ENCODE measurements around the gene CDH4.

The CDH4 gene

DNA sequence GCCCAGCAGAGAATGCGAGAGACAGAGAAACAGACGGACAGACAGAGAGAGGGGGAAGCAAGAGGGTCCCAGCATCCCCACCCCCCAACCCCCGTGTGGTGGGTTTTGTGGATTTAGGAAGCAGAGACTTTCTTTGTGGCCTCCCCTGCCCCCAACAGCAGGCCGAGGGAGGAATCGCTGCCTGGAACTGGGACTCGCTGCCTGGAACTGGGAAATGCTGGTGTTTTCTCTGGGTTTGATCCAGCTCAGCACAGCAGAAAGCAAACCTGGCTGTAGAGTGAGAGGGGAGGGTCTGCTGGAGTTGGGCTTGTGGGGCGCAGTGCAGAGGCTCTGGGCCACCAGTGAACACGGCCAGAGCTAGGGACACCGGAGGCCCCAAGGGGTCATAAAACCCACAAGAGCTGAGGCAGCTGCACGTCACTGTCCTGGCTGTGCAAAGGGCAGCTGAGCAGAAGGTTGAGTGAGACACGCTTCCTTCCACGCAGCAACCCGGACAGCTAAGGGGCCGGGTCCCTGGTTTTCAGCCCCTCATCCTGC, 631.9 kb downstream of the CDH4 start:
- Histone ChIP-seq H3K4me3 (ENCODE audit: low read depth, low read length) (no peak overlapping the region), H3K27ac (ENCODE audit: low read depth, low read length) (no peak overlapping the region), H3K27me3 (ENCODE audit: control insufficient read depth, insufficient read depth, low read length) (no peaks in the 10 kb centered on the region), H3K36me3 (ENCODE audit: control insufficient read depth, insufficient read depth, low read length) (no peaks in the 10 kb centered on the region), H3K9ac (ENCODE audit: low read depth, low read length) (no peak overlapping the region), H3K4me1 (ENCODE audit: control insufficient read depth, insufficient read depth, low read length) (no peaks in the 10 kb centered on the region), H3K9me3 (ENCODE audit: control insufficient read depth, insufficient read depth, low read length) (no peaks in the 10 kb centered on the region)

DNA sequence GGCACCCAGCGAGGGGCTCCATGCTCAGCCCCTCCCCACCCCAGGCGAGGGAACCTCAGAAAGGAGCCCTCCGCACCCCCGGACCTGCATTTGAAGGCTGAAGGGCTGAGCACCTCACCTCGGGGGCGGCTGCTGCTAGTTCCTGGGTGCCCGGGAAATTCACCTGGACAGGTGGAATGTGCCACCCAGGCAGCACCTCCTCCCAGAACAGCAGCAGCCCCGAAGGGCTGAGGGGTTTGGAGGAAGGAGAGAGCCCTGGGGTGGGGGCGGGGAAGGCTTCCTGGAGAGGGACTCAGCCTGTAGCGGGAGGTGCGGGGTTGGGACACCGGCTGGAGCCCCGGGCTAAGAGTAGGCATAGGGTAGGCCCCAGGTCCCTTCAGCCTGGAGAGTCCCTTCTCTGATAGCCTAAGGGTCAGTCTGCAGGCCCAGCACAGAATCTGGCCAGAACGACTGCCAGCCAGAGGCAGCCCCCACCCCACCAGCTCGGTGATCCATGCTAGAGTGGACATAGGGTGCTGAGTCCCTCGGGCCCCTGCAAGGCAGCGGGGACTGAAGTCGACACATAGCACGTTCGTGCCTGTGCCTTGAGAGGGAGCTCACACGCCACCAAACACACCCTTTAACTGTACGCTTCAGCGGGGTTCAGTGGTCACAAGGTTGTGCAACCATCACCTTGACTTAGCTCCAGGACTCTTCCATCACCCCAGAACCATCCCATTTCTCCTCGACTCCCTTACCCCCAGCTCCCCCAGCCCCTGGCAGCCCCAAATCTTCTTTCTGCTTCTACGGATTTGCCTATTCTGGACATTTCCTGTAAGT, 632.7 kb downstream of the CDH4 start:
- H3K9ac ChIP-seq (ENCODE audit: low read depth, low read length), result no peak overlapping the region
- no peaks in the 10 kb centered on the region for H3K9me3 ChIP-seq (ENCODE audit: control insufficient read depth, insufficient read depth, low read length)
- no peak overlapping the region for H3K4me3 ChIP-seq (ENCODE audit: low read depth, low read length)
- no peaks in the 10 kb centered on the region for H3K36me3 ChIP-seq (ENCODE audit: control insufficient read depth, insufficient read depth, low read length)
- no peaks in the 10 kb centered on the region for H3K27me3 ChIP-seq (ENCODE audit: control insufficient read depth, insufficient read depth, low read length)
- no peaks in the 10 kb centered on the region for H3K4me1 ChIP-seq (ENCODE audit: control insufficient read depth, insufficient read depth, low read length)
- H3K27ac ChIP-seq (ENCODE audit: low read depth, low read length), result no peak overlapping the region

DNA sequence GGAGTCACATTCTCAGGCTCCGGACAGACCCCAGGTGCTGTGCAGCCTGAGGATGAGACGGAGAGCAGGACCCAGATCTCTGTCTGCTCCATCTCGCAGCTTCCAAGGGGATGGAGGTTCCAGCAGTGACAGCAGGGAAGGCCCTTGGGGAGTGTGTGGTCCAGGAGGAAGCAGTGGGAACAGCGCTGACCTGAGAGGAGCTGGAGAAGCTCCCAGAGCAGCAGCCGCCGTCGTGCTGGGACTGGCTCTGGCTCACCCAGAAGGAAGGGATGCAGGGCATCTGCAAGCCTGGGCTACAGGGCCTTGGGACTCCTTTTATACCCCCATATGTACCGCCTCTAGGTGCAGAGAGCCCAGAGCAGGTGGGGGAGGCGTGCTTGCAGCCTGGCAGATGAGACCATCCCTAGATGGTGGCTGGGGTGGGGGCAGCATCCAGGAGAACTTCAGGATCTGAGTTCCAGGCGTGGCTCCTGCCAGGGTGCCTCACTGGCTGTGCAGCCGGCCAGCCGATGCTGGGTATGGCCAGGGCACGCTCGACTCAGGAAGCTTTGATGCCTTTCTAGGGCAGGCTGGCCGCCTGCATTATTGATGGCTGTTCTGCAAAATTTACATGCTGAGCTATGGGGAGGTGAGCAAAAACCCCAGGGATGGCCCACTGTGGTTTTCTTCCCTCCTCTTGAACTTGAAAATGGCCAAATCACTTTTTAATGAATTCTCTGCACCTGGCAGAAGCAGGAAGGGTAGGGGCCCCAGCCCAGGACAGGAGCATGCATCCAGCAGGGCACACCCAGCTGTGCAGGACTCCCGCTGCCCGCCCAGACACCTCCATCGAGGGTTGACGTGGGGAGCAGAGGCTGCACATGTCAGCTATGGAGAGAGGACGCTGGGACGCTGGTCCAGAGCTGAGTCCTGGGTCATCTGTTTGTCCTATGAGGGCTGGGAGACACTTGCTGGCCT, 634.0 kb downstream of the CDH4 start:
- Histone ChIP-seq H3K9me3 (ENCODE audit: control insufficient read depth, insufficient read depth, low read length) (no peaks in the 10 kb centered on the region), H3K9ac (ENCODE audit: low read depth, low read length) (no peak overlapping the region), H3K36me3 (ENCODE audit: control insufficient read depth, insufficient read depth, low read length) (no peaks in the 10 kb centered on the region), H3K27me3 (ENCODE audit: control insufficient read depth, insufficient read depth, low read length) (no peaks in the 10 kb centered on the region), H3K27ac (ENCODE audit: low read depth, low read length) (no peak overlapping the region), H3K4me1 (ENCODE audit: control insufficient read depth, insufficient read depth, low read length) (no peaks in the 10 kb centered on the region), H3K4me3 (ENCODE audit: low read depth, low read length) (no peak overlapping the region)

DNA sequence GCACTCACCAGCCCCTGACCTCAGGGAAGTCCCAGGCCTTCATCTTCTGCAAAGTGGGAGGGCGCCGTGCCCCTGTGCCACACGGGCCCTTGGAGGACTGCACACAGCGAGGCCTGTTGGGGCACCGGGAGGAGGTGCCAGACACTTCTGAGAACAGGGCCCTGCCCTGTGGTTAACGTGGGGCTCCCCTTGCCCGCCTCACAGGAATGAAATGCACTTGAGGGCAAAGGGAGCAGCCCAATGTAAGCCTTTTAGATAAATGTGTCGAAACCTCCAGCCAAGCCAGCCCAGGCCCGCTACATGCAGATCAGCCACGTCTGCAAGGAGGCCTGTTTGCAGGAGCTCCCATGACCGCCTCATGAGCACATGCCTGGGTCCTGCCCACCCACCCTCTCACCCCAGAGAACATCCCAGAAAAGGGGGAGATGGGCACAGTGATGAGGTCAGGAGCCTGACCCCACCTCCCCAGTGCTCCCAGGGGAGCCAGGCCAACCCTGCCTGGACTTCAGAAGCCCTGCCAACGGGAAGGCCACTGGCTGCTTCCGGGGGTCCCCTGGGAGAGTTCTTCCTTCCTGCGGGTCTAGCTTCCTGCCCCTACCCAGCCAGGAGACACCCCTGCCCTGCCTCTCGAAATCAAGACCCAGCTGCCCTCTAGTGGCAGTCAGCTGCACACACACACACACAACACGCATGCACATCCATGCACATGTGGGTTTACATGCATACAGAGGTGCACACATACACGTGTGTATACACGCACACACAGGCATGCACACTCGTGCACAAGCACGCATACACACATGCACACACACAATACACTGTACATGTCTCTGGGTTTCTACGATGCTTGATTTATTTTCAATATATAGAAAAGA, 634.9 kb downstream of the CDH4 start:
- H3K27me3 ChIP-seq (ENCODE audit: control insufficient read depth, insufficient read depth, low read length), result no peaks in the 10 kb centered on the region
- no peaks in the 10 kb centered on the region for H3K36me3 ChIP-seq (ENCODE audit: control insufficient read depth, insufficient read depth, low read length)
- H3K27ac ChIP-seq (ENCODE audit: low read depth, low read length), result no peak overlapping the region
- no peak overlapping the region for H3K9ac ChIP-seq (ENCODE audit: low read depth, low read length)
- H3K4me1 ChIP-seq (ENCODE audit: control insufficient read depth, insufficient read depth, low read length), result no peaks in the 10 kb centered on the region
- no peaks in the 10 kb centered on the region for H3K9me3 ChIP-seq (ENCODE audit: control insufficient read depth, insufficient read depth, low read length)
- H3K4me3 ChIP-seq (ENCODE audit: low read depth, low read length), result no peak overlapping the region

DNA sequence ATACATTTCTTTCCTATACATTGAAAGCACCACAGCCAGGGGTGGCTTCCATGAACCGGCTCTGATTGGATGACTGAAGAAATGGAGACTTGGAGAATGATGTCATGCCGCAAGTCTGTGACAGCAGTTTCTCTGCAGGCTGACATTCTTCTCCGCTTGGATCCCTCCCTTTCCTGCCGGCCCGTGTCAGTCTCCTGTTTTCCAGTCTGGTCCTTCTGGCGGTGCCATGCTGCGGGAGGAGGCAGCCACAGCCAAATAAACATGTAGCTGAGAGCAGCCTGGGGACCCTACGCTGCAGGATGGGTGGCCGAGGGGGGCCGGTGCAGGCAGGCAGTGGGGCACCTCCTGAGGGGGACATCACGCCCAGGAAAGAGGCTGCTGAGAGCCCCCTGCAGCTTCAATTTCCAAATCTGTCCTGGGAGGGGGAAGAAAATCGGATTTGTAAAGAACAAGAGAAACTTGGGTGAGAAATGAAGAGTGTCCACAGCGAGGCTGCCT, 635.6 kb downstream of the CDH4 start:
- Histone ChIP-seq H3K4me1 (ENCODE audit: control insufficient read depth, insufficient read depth, low read length) (no peaks in the 10 kb centered on the region), H3K9me3 (ENCODE audit: control insufficient read depth, insufficient read depth, low read length) (no peaks in the 10 kb centered on the region), H3K4me3 (ENCODE audit: low read depth, low read length) (no peak overlapping the region), H3K36me3 (ENCODE audit: control insufficient read depth, insufficient read depth, low read length) (no peaks in the 10 kb centered on the region), H3K9ac (ENCODE audit: low read depth, low read length) (no peak overlapping the region), H3K27me3 (ENCODE audit: control insufficient read depth, insufficient read depth, low read length) (no peaks in the 10 kb centered on the region), H3K27ac (ENCODE audit: low read depth, low read length) (no peak overlapping the region)

DNA sequence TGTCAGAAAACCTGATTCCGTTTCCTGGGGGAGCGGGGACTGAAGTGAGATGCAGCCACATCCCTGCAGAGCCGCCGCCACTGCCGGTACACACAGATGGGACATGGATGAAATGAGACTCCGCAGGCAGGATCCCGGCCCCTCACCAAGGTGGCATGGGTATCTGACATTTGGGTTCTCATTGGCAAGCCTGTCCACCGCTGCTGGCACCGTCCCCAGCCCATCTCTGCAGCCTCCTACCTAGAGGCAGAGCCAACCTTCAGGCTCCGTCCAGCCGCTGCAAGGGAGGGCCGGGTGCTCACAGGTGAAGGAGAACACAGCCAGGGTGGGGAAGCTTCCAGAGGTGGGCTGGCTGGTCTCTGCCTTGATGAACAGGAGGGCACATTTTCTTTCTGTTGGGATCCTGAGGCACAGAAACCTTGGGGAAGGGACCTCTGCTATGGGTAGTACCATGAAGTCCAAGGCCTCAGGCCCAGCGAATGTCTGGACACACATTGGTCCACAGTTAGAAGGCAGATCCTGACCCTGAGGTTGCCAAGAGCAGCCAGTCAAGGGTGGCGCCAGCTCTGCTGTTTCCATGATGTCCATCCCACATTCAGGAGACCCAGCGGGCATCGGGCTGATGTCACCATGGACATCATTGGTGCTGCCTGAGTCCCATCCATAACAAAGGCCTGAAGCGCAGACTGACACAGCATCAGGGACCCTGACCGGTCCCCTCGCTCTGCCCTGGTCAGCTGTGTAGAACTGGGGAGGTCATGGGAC, 636.2 kb downstream of the CDH4 start:
- no peaks in the 10 kb centered on the region for H3K4me1 ChIP-seq (ENCODE audit: control insufficient read depth, insufficient read depth, low read length)

DNA sequence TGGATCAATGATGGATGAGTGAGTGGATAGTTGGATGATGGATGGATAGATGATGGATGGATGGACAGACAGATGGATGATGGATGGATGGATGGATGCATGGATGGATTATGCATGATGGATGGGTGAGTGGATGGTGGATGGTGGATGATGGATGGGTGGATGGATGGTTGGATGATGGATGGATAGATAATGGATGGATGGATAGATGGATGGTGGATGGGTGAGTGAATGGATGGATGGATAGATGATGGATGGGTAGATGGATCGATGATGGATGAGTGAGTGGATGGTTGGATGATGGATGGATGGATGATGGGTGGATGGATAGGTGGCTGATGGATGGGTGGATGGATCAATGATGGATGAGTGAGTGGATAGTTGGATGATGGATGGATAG, 637.6 kb downstream of the CDH4 start:
- Histone ChIP-seq H3K4me3 (ENCODE audit: low read depth, low read length) (no peak overlapping the region), H3K4me1 (ENCODE audit: control insufficient read depth, insufficient read depth, low read length) (no peaks in the 10 kb centered on the region), H3K36me3 (ENCODE audit: control insufficient read depth, insufficient read depth, low read length) (no peaks in the 10 kb centered on the region), H3K27ac (ENCODE audit: low read depth, low read length) (no peak overlapping the region), H3K9ac (ENCODE audit: low read depth, low read length) (no peak overlapping the region), H3K27me3 (ENCODE audit: control insufficient read depth, insufficient read depth, low read length) (no peaks in the 10 kb centered on the region), H3K9me3 (ENCODE audit: control insufficient read depth, insufficient read depth, low read length) (no peaks in the 10 kb centered on the region)

More for the DNA sequence above, 636.2 kb downstream of the CDH4 start:
- Histone ChIP-seq H3K4me3 (ENCODE audit: low read depth, low read length) (no peak overlapping the region), H3K27ac (ENCODE audit: low read depth, low read length) (no peak overlapping the region), H3K36me3 (ENCODE audit: control insufficient read depth, insufficient read depth, low read length) (no peaks in the 10 kb centered on the region), H3K9me3 (ENCODE audit: control insufficient read depth, insufficient read depth, low read length) (no peaks in the 10 kb centered on the region), H3K9ac (ENCODE audit: low read depth, low read length) (no peak overlapping the region), H3K27me3 (ENCODE audit: control insufficient read depth, insufficient read depth, low read length) (no peaks in the 10 kb centered on the region)

DNA sequence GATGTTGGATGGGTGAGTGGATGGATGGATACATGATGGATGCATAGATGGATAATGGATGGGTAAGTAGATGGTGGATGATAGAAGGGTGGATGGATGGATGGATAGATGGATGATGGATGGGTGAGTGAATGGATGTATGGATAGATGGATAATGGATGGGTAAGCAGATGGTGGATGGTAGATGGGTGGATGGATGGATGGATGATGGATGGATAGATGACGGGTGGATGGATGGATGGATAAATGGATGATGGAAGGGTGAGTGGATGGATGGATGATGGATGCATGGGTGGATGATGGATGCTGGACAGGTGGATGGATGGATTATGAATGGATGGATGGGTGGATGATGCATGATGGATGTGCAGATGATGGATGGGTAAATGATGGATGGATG, 638.1 kb downstream of the CDH4 start:
- Histone ChIP-seq H3K4me3 (ENCODE audit: low read depth, low read length) (no peak overlapping the region), H3K27ac (ENCODE audit: low read depth, low read length) (no peak overlapping the region), H3K36me3 (ENCODE audit: control insufficient read depth, insufficient read depth, low read length) (no peaks in the 10 kb centered on the region), H3K9ac (ENCODE audit: low read depth, low read length) (no peak overlapping the region), H3K27me3 (ENCODE audit: control insufficient read depth, insufficient read depth, low read length) (no peaks in the 10 kb centered on the region), H3K4me1 (ENCODE audit: control insufficient read depth, insufficient read depth, low read length) (no peaks in the 10 kb centered on the region), H3K9me3 (ENCODE audit: control insufficient read depth, insufficient read depth, low read length) (no peaks in the 10 kb centered on the region)

DNA sequence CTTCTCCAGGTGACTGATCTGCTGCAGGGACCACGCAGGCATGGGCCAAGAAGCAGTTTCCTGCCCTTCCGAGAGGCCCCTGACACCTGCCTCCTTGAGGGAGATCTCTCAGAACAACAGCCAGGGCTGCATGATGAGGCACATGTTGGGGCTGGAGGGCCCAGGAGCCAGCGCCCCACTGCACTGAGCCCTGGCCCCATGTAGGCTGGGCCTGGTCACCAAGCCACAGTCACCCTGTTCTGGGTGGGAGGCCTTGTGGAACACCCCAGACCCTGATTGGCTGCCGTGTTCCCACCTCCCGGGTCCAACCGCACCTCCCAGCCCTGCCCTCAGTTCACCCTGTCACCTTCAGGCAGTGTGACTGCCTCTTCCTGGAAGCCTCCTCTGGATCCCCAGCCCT, 639.4 kb downstream of the CDH4 start:
- Histone ChIP-seq H3K36me3 (ENCODE audit: control insufficient read depth, insufficient read depth, low read length) (no peaks in the 10 kb centered on the region), H3K4me3 (ENCODE audit: low read depth, low read length) (no peak overlapping the region), H3K27me3 (ENCODE audit: control insufficient read depth, insufficient read depth, low read length) (no peaks in the 10 kb centered on the region), H3K9ac (ENCODE audit: low read depth, low read length) (no peak overlapping the region), H3K9me3 (ENCODE audit: control insufficient read depth, insufficient read depth, low read length) (no peaks in the 10 kb centered on the region), H3K27ac (ENCODE audit: low read depth, low read length) (no peak overlapping the region), H3K4me1 (ENCODE audit: control insufficient read depth, insufficient read depth, low read length) (no peaks in the 10 kb centered on the region)
